ENCODE measurements around the gene KRABD2. TPM values are rescaled to one million over a fixed set of nuclear protein-coding genes. Genes with fewer than 3 reads are reported as not detected.
A peak's percentile ranks its signal among the peaks of the same experiment; 100 is the strongest.

The KRABD2 gene

DNA sequence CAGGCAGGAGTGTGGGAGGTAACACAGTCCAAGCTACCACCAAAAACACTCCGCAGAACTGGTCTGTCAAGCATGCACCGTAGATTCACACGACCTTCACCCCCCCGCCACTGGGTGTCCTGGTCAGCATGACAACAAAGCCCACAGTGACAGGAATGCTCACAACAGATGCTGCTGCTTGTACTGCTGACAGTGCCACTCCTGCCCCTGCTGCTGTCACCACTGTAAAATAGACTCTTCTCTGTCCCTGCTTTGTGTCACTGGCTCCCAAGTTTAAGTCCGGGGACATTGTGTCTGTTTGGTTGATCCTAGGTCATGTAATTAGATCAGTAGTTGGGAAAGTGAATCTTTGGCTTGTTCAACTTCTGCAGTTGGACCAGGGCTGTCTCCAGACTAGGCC is 43.8 kb downstream of the KRABD2 start:
- peak; percentile 69 for DNase-seq
- ATAC-seq, result peak; percentile 94
- intact Hi-C loops (cut with micrococcal nuclease), result no loop called here

GRCh38 chr17:8332128-8332527 is 44.4 kb downstream of the KRABD2 start:
- DNase-seq, result no peak
- intact Hi-C loops (cut with micrococcal nuclease), result no loop called here
- ATAC-seq, result no peak

GRCh38 chr17:8327303-8327649 is 49.2 kb downstream of the KRABD2 start:
- intact Hi-C loops (cut with micrococcal nuclease), result no loop called here
- DNase-seq, result peak; percentile 35
- ATAC-seq, result peak; percentile 41

Other genes with a start within 250 kb of the KRABD2 start
- 126 TPM for gene PER1, start 224.3 kb downstream of the KRABD2 start, total RNA-seq
- gene VAMP2, start 213.8 kb downstream of the KRABD2 start, total RNA-seq, result 62.3 TPM
- gene TMEM107, start 200.3 kb downstream of the KRABD2 start, total RNA-seq, result 5.2 TPM
- gene BORCS6, start 186.5 kb downstream of the KRABD2 start, total RNA-seq, result 9.4 TPM
- gene AURKB, start 166.1 kb downstream of the KRABD2 start, total RNA-seq, result 0.47 TPM
- 16.2 TPM for gene CTC1, start 128.6 kb downstream of the KRABD2 start, total RNA-seq
- 12.1 TPM for gene PFAS, start 127.4 kb downstream of the KRABD2 start, total RNA-seq
- 24.9 TPM for gene RANGRF, start 88.0 kb downstream of the KRABD2 start, total RNA-seq
- gene SLC25A35, start 81.3 kb downstream of the KRABD2 start, total RNA-seq, result 2.2 TPM
- gene ARHGEF15, start 66.5 kb downstream of the KRABD2 start, total RNA-seq, result 17.8 TPM
- not detected for gene ODF4, start 36.9 kb downstream of the KRABD2 start, total RNA-seq
- 1,047 TPM for gene RPL26, start 6.5 kb upstream of the KRABD2 start, total RNA-seq
- not detected for gene RNF222, start 21.1 kb upstream of the KRABD2 start, total RNA-seq
- 25.5 TPM for gene NDEL1, start 59.2 kb upstream of the KRABD2 start, total RNA-seq